Astrocyte (in vitro differentiated cells and primary cell): ENCODE data around the gene TEKT2. TPM values are rescaled to one million over a fixed set of nuclear protein-coding genes. Genes with fewer than 3 reads are reported as not detected.

Experiments used
- DNase-seq: peaks from one replicate; pipeline ENCODE4 v3.0.0-alpha.2; 2010; ENCODE audit warnings: low read depth
- FAIRE-seq: peaks from 2 replicates; lab custom pipeline; 2011; peaks lifted over from hg19 to GRCh38; lab: Jason Lieb, UNC
- H2AFZ ChIP-seq: 2 replicates; pipeline ENCODE4 v1.6.0; 2012; ENCODE audit warnings: low read depth, low read length, inconsistent platforms
- H3K27ac ChIP-seq: 2 replicates; pipeline ENCODE4 v1.5.1; 2011; ENCODE audit warnings: low read depth, low read length, inconsistent platforms
- H3K27me3 ChIP-seq: 2 replicates; pipeline ENCODE4 v1.6.0; 2011; ENCODE audit warnings: low read length, inconsistent platforms; ENCODE audit not compliant: insufficient read depth
- H3K36me3 ChIP-seq: 2 replicates; pipeline ENCODE4 v1.5.1; 2011; ENCODE audit warnings: low read length, inconsistent platforms; ENCODE audit not compliant: insufficient read depth
- H3K4me1 ChIP-seq: 2 replicates; pipeline ENCODE4 v1.5.1; 2011; ENCODE audit warnings: low read length, inconsistent platforms; ENCODE audit not compliant: insufficient read depth
- H3K4me2 ChIP-seq: 2 replicates; pipeline ENCODE4 v1.6.0; 2012; ENCODE audit warnings: low read length, inconsistent platforms
- H3K4me3 ChIP-seq: 2 replicates; pipeline ENCODE4 v1.5.1; 2011; ENCODE audit warnings: low read depth, mild to moderate bottlenecking, low read length, inconsistent platforms; ENCODE audit not compliant: insufficient read depth
- H3K79me2 ChIP-seq: 2 replicates; pipeline ENCODE4 v1.6.0; 2012; ENCODE audit warnings: mild to moderate bottlenecking, low read length, inconsistent platforms; ENCODE audit not compliant: insufficient read depth
- H3K9ac ChIP-seq: 2 replicates; pipeline ENCODE4 v1.6.0; 2012; ENCODE audit warnings: mild to moderate bottlenecking, low read length, inconsistent platforms
- H3K9me3 ChIP-seq: 2 replicates; pipeline ENCODE4 v1.5.1; 2012; ENCODE audit warnings: low read depth, mild to moderate bottlenecking, low read length, inconsistent platforms; ENCODE audit not compliant: insufficient read depth
- H4K20me1 ChIP-seq: 2 replicates; pipeline ENCODE4 v1.6.0; 2012; ENCODE audit warnings: low read length, inconsistent platforms; ENCODE audit not compliant: insufficient read depth
- H3K27ac Mint-ChIP-seq: one replicate; pipeline ENCODE4 v1.8.0; 2021; ENCODE audit warnings: mild to moderate bottlenecking, mixed read lengths; ENCODE audit not compliant: unreplicated experiment
- H3K27me3 Mint-ChIP-seq: one replicate; pipeline ENCODE4 v1.8.0; 2021; ENCODE audit warnings: low read depth, mixed read lengths; ENCODE audit not compliant: unreplicated experiment
- H3K36me3 Mint-ChIP-seq: one replicate; pipeline ENCODE4 v1.8.0; 2021; ENCODE audit warnings: low read depth, mixed read lengths; ENCODE audit not compliant: unreplicated experiment
- H3K4me1 Mint-ChIP-seq: one replicate; pipeline ENCODE4 v1.8.0; 2021; ENCODE audit warnings: low read depth, mixed read lengths; ENCODE audit not compliant: unreplicated experiment
- H3K4me3 Mint-ChIP-seq: one replicate; pipeline ENCODE4 v1.8.0; 2021; ENCODE audit warnings: mild to moderate bottlenecking, moderate library complexity, mixed read lengths; ENCODE audit not compliant: unreplicated experiment
- H3K9me3 Mint-ChIP-seq: one replicate; pipeline ENCODE4 v1.8.0; 2021; ENCODE audit warnings: mild to moderate bottlenecking, mixed read lengths; ENCODE audit not compliant: unreplicated experiment
- CTCF ChIP-seq: IDR thresholded peaks from 2 replicates; pipeline ENCODE4 v1.5.1; 2011; ENCODE audit warnings: low read depth, mild to moderate bottlenecking, inconsistent platforms, low read length, moderate library complexity; ENCODE audit not compliant: insufficient read depth
- EZH2 ChIP-seq: IDR thresholded peaks from 2 replicates; pipeline ENCODE4 v1.6.1; 2012; ENCODE audit warnings: mild to moderate bottlenecking, low read length, inconsistent platforms; ENCODE audit not compliant: insufficient read depth
- total RNA-seq: library from RNA; stranded (reverse); gene quantifications from 2 replicates; pipeline ENCODE4 v1.2.1, GENCODE V29; 2021

TEKT2 gene
- total RNA-seq, 1 donor from 2014 or later = 0.39 TPM

DNA sequence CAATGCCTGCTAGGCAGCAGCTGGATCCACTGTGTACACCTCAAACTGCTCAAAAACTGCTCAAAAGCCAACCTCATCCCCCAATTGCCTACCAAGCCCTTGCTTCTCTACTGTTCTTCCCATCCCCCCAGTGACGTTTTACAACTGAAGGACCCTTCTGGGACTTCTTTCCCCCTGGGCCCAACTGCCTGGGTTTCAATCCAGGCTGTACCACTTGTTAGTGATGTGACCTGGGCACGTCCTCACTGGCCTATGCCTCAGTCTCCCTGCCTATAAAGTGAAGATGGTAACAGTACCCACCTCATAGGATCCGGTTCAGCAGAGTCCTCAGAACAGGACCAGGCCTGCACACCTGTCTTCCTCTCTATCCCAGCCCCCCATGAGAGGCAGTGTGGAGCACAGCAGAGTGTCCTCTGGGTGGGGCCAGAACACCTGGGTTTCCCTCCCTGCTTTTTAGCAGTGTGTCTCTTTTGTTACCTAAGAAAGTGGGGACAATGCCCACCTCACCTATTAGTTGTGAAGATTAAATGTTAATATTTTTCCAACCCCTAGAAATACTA lies 1.9 kb upstream of the TEKT2 start:
- Mint-ChIP-seq H3K4me1 (peaks cover 2% of the 10 kb centered on the region), H3K27me3 (no peaks in the 10 kb centered on the region), H3K36me3 (peaks cover 3% of the 10 kb centered on the region), H3K27ac (no peak overlapping the region), H3K4me3 (no peak overlapping the region), H3K9me3 (no peaks in the 10 kb centered on the region)
- Histone ChIP-seq H2AFZ (no peak overlapping the region), H3K9ac (no peak overlapping the region), H3K9me3 (no peaks in the 10 kb centered on the region), H3K79me2 (no peaks in the 10 kb centered on the region), H3K27me3 (no peaks in the 10 kb centered on the region), H3K4me1 (peaks cover 7% of the 10 kb centered on the region), H3K36me3 (no peaks in the 10 kb centered on the region), H3K4me3 (no peak overlapping the region), H3K27ac (no peak overlapping the region), H4K20me1 (no peaks in the 10 kb centered on the region), H3K4me2 (no peak overlapping the region)
- FAIRE-seq (no peak), DNase-seq (no peak)
- TF ChIP-seq CTCF = no peak
- TF ChIP-seq EZH2 = no peak

DNA sequence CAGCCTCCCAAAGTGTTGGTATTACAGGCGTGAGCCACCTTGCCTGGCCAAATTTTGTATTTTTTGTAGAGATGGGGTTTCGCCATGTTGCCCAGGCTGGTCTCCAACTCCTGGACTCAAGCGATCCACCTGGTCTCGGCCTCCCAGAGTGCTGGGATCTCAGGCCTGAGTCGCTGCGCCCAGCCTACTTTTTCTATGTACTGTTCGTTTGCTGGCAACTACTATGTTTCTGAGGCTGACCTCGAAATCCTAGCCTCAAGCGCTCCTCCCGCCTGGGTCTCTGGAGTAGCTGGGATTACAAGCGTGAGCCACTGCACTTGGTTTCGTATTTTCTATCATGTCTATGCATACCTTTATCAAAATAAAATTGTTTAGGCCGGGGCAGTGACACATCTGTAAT lies 675 bp upstream of the TEKT2 start:
- no peak overlapping the region for H3K27ac ChIP-seq
- H3K36me3 Mint-ChIP-seq = peaks cover 3% of the 10 kb centered on the region
- no peak overlapping the region for H3K27ac Mint-ChIP-seq
- FAIRE-seq = no peak
- H3K9me3 Mint-ChIP-seq = no peaks in the 10 kb centered on the region
- peak overlapping the region; percentile 91 for H3K4me2 ChIP-seq
- H3K27me3 ChIP-seq = no peaks in the 10 kb centered on the region
- H3K4me1 Mint-ChIP-seq = peaks cover 2% of the 10 kb centered on the region
- peak overlapping the region; percentile 79 for H2AFZ ChIP-seq
- no peak for TF ChIP-seq CTCF
- no peak for TF ChIP-seq EZH2
- H3K9ac ChIP-seq = no peak overlapping the region
- peak overlapping the region; percentile 15 for H3K4me3 Mint-ChIP-seq
- no peaks in the 10 kb centered on the region for H3K79me2 ChIP-seq
- H3K4me3 ChIP-seq = no peak overlapping the region
- H3K9me3 ChIP-seq = no peaks in the 10 kb centered on the region
- no peaks in the 10 kb centered on the region for H4K20me1 ChIP-seq
- H3K4me1 ChIP-seq = peaks cover 8% of the 10 kb centered on the region
- H3K27me3 Mint-ChIP-seq = no peaks in the 10 kb centered on the region
- DNase-seq = no peak
- H3K36me3 ChIP-seq = no peaks in the 10 kb centered on the region

- H3K27ac ChIP-seq = no peak overlapping the region
- no peaks in the 10 kb centered on the region for H3K27me3 ChIP-seq
- H3K9me3 ChIP-seq = no peaks in the 10 kb centered on the region
- H3K36me3 Mint-ChIP-seq = peaks cover 5% of the 10 kb centered on the region
- FAIRE-seq (no peak), DNase-seq (no peak)
- H3K9ac ChIP-seq = peak overlapping the region; percentile 76
- H3K27ac Mint-ChIP-seq = no peak overlapping the region
- no peak overlapping the region for H3K4me3 Mint-ChIP-seq
- peak overlapping the region; percentile 91 for H3K4me2 ChIP-seq
- H3K4me3 ChIP-seq = peak overlapping the region; percentile 58
- H3K4me1 ChIP-seq = peaks cover 15% of the 10 kb centered on the region
- no peaks in the 10 kb centered on the region for H3K9me3 Mint-ChIP-seq
- H4K20me1 ChIP-seq = no peaks in the 10 kb centered on the region
- no peaks in the 10 kb centered on the region for H3K27me3 Mint-ChIP-seq
- peak overlapping the region; percentile 79 for H2AFZ ChIP-seq
- TF ChIP-seq CTCF = no peak
- no peak for TF ChIP-seq EZH2
- H3K79me2 ChIP-seq = peaks cover 10% of the 10 kb centered on the region
- peaks cover 5% of the 10 kb centered on the region for H3K4me1 Mint-ChIP-seq
- no peaks in the 10 kb centered on the region for H3K36me3 ChIP-seq
Measured at GRCh38 chr1:36084497-36085115, 712 bp downstream of the TEKT2 start.
